ENCODE results near the gene PCSK2.
A peak's percentile ranks its signal among the peaks of the same experiment; 100 is the strongest.

PCSK2 gene

GRCh38 chr20:17513939-17514338 is 287.1 kb downstream of the PCSK2 start:
- no peak for DNase-seq

- no peak for DNase-seq
These were observed 288.2 kb downstream of the PCSK2 start for GRCh38 chr20:17515053-17515452.

GRCh38 chr20:17518339-17519052 is 291.7 kb downstream of the PCSK2 start:
- no peak for DNase-seq

DNA sequence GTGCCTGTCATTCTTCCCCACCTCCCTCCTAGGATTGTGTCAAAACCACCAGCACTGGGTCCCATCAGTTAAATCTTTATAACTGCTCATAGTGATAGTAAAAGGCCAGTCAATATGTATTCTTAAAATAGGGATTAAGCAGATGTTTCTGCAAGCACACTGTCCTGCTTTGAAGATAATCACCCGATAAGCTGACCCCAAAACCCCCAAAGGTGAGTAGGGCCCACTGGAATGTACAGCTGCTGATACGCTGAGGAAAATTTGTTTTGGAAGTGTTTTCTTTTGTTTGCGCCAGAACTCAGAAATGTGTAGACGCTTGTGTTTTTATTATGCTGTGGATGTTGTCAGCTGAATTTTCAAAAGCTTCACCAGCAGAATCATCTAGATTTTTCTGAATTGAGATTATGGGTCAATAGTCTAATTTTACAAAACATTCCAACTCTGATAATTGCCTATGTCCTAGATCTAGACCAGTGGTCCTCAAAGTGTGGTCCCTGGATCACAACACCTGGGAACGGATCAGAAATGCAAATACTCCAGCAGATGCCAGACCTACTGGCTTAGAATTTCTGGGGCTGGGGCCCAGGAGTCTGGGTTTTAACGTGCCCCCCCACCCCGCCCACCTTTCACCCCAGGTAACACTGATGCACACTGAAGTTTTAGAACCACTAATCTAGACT is 292.9 kb downstream of the PCSK2 start:
- DNase-seq = no peak

GRCh38 chr20:17520583-17520982 is 293.7 kb downstream of the PCSK2 start:
- no peak for DNase-seq

DNA sequence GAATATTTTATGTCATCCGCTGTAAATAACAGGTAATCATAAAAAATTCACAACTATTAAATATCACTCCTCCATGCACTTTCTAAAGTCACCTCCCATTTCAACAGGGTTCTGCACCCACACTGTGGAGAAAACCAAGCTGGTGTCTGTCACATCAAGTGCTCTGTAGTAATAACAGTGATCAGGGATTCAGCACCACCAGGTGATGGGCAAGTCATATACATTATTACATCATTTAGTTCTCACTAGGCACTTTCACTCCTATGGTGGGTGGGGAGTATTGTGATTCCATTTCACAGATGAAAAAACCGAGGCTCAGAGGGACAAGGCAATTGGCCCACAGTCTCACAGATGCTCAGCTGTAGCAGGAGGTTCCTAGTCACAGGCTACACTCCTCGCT is 295.7 kb downstream of the PCSK2 start:
- no peak for DNase-seq

DNA sequence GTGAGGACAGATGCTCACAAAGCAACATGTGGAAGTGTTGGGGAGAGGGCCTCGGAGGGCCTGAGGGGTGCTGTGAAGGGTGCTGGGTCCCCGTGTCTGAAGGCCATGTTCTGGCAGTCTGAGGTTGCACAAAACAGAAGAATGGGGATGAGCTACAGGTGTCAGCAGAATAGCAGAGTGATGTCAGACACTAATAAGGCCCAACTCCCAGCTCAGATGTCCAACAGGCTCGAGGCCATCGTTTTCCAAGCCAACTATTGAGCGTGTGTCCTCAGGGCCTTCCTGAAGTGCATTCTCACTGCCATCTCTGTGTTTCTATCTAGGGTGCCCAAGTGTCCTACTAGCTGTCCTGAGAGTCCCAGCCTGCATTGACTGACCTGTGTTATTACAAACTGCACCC is 296.5 kb downstream of the PCSK2 start:
- no peak for DNase-seq

- DNase-seq = no peak
These were observed 297.7 kb downstream of the PCSK2 start for GRCh38 chr20:17524560-17524959.

GRCh38 chr20:17525132-17525531 is 298.3 kb downstream of the PCSK2 start:
- DNase-seq = no peak

DNA sequence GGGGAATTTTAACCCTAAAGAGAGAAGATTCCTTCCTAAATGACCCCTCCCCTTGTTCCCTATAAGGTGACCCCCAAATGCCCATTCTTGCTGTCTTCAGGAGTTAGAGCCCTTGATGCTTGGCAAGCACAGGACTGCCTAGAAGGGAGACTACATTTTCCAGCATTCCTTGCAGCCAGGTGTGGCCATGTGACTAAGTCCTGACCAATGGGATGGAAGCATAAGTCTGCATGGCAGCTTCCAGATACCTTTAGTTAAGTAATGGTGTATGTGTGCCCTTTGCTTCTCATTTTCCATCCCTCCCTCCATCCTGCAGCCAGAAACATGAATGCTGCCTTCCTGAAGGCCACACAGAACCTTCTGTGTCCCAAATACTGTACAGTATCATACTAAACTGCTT is 298.8 kb downstream of the PCSK2 start:
- peak; percentile 46 for DNase-seq

GRCh38 chr20:17529586-17529985 is 302.7 kb downstream of the PCSK2 start:
- no peak for DNase-seq

DNA sequence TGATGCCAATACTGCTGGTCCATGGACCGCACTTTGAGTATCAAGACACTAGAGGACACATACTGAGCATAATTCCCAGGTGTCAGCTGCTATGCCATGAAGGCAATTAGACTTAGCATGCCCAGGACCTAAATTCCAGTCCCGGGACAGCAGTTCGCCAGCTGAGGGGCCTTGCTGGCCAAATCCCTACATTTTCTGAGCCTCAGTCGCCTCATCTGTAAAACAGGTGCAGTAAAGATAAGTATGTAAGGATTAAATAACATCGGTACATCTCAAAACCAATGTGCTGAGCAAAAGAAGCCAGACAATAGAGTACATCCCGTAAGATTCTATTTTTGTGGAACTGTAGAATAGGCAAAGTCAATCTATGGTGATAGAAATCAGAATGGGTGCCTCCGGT is 303.3 kb downstream of the PCSK2 start:
- no peak for DNase-seq

DNA sequence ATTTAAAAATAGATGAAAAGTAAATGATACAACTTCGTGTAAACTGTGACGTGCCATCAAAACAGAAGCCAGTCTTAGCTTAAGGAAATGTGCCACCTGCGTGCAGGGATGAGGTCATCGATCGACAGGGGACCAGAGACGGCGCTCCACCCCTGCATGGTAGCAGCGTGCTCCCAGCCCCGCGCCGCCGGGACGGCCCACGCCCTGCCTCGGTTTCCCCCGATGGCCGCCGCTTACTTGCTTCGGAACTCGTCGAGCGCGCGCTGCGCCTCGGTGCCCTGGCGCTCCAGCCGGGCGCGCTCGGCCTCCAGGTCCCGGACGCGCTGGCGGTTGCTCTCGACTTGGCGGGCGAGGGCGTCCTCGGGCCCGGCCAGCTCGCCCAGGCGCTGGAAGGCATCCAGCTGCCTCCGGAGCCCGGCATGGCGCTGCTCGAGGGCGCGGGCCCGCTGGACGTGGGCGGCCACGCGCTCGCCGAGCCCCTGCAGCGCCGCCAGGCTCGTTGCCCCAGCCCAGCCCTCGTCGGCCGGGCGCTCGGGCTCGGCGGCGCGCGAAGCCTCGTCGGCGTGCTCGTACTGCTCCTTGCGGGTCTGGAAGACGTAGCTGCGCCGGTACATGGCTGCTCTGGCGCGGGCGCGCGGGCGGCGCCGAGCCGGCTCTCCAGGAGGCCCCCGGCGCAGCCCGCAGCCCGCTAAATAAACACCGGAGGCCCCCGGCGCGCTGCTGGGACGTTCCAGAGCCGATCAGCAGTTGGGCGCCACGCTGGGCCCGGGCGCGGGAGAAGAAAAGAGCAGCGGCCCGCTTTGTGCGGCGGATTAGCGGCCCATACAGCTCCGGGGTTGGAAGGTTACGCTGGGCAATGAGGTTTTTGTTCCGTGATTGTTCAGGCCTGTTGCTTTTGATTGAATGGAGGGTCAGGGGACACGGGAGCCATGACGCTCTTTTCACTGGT is 304.1 kb downstream of the PCSK2 start, which contains the start of gene BFSP1:
Gene BFSP1, minus strand, starts transcription at position 664 of the 949 bp plus-strand sequence. Its CDS starts 50 bp downstream, at position 614.
- DNase-seq = peak; percentile 61

DNA sequence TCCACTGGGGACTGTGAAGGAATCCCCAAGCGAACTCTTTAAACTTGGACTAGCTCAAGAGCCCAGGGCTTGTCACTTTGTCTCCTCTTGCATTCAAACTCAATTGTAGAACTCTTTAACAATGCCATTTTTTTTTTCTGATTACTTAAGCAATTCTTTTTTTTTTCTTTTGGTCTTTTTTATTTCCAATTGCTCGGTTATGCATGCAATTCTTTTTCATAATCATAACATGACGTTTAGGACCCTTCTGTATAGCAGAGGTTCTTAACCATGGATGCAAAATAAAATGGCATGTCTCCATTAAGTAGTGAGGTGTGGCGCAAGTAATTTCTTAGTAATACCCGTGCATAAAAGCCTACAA is 304.8 kb downstream of the PCSK2 start:
- no peak for DNase-seq

DNA sequence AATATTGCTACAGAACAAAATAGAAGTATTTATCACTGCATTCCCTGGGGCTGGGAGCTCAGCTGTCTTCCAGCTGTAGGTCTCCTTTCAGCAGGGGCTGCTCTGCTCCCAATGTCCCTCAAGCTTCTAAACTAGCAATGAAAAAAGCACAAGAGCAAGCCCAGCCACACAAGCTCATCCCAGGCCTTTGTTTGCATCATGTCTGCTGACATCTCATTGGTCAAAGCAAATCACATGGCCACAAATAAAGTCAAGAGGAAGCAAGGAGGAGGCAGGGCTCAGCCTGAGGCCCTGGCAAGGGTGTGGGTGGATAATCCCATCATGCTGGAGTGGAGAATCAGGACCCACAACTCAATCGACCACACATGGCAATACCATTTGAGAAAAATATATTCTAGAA is 306.6 kb downstream of the PCSK2 start:
- peak; percentile 53 for DNase-seq

DNA sequence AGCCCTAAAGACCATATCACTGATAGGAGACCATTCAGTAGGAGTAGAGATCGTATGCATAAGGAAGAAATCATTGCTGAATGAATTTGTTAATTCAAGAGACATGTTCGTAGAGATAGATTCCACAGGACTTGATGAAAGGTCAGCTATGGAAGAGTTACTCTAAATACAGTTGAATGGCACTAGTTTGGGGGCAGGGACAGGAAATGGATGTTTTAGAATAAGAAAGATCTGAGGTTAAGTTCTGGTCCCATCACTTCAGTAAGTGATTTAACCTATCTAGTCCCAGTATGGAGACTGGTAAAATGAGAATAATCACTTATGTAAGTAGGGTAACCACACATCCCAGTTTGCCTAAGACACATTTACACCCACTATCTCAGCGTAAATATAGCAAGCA is 307.2 kb downstream of the PCSK2 start:
- DNase-seq = no peak
